Cerebellar cortex (tissue), 1 donor: ENCODE measurements around the gene ZGPAT.

Source experiments
- DNase-seq: peaks from one replicate; pipeline ENCODE4 v3.0.0-alpha.2; 2015; ENCODE audit warnings: low spot score

The ZGPAT gene

DNA sequence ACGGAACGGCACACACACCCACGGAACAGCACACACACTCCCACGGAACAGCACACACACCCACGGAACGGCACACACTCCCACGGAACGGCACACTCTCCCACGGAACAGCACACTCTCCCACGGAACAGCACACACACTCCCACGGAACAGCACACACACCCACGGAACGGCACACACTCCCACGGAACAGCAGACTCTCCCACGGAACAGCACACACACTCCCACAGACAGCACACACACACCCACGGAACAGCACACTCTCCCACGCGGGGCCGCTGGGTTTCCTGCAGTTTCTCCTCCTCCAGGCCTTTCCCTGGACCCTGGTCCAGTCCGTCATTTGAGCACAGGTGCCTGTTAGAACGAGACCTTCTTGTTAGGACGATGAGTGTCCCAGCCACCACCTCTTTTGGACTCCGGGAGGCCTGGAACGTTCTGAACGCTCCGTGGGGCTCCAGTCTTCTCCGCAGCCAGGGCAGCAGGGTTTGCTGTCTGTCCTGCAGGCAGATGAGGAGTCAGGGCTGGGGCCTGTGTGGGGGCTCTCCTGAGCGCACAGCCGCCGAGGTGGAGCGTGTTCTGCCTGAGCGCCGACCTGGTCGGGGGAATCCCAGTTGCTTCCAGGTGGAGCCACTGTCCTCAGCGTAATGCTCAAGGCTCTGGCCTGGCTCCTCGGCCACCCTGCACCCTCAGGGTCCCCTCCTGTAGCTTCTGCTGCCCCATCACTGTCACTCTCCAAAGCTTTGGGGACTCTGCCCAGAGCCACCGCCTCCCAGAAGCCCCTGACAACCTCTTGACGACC lies 29.0 kb upstream of the ZGPAT start:
- DNase-seq, result no peak

DNA sequence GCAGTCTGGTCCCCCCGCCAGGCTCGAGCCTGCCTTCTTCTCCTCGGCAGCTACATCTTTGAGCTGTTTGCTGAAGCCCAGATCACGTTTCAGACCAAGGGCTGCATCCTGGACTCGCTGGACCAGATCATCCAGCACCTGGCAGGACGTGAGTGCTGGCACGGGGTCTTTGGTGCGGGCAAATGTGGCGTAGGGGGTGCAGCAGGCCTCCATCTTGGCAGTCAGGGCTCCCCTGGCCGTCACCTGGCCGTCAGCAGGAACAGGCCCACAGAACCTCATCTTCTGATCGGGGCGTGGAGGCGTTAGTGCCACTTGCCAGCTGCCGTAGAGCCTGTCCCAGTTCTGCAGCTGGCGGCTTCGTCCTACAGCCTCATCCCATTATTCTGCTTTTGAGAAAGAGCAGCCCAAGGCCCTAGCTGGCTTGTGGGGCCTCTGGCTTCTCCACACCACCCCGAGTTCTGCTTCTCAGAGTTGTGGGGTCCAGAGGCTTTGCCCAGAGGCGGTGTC lies 28.0 kb upstream of the ZGPAT start:
- no peak for DNase-seq

DNA sequence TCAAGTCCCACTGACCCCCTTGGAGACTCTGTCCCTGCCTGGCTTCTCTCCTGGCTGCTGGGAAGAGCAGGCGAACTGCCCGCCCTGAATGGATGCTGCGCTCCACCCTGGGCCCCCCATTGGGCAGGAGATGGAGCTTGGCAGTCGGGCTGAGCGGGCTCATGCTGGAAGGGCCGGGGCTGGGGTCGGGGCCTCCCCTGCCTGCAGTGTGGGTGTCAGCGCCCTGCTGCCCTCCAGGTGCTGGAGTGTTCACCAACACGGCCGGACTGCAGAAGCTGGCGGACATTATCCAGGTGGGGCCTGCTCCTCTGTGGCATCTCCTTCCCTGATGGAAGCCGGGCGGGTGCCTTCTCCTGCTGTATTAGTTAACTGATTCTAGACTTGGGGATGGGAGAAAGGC lies 27.4 kb upstream of the ZGPAT start:
- no peak for DNase-seq

DNA sequence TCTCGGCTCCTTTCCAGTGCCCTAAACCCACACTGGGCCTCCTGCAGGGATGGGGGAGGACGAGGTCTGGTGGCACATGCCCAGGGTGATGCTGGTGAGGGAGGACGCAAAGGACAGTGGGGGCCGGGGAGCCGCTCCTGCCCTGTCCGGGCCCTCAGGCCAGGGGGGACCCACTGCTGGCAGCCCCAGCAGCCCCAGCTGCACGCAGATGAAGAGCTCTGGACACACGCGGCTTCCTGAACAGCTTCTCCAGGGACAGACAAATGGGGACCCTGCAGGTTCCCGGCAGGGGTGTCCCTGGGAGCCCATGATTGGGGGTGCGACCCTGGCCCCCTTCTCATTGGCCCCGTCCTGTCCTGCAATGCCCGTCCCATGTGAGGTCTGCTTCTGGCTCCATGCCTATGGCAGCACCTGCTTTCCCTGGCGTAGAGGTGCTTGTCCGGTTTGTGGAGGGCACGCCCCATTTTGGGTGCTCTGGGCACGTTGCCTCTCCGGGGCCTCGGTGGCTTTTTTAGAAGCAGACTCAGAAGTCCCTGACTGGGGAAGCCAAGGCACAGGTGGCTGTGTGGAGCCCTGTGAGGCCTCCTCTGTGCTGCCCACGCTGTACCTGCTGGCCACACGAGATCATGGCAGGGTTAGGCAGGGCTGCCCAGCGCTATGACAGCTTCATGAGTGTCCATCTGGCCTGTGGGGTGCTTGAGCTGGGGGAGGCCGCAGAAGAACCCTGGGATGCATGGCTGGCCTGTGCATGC lies 26.8 kb upstream of the ZGPAT start:
- no peak for DNase-seq

DNA sequence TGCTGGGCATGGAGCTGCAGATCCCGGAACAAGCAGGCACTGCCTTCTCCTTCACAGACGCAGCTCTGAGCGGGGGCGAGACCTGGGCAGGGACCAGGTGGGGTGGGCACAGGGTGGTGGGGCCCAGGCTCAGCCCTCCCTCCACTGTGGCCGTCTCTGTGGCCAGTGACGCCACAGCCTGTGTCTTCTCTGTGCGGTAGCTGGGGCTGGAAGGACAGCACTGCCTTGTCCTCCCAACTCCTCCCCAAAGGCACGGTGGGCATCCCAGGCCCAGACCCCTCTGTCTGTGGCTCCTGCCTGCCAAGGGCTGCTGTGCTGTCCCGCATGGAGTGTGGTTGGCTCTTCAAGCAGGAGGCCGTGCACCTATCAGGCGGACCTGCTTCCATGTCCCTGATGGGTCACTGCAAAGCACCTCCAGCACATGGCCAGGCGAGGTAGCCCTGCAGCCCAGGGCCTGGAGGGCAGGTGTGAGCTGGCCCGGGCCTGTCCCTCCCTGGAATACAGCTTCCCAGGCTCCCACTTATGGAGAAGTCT lies 26.2 kb upstream of the ZGPAT start:
- DNase-seq, result no peak

DNA sequence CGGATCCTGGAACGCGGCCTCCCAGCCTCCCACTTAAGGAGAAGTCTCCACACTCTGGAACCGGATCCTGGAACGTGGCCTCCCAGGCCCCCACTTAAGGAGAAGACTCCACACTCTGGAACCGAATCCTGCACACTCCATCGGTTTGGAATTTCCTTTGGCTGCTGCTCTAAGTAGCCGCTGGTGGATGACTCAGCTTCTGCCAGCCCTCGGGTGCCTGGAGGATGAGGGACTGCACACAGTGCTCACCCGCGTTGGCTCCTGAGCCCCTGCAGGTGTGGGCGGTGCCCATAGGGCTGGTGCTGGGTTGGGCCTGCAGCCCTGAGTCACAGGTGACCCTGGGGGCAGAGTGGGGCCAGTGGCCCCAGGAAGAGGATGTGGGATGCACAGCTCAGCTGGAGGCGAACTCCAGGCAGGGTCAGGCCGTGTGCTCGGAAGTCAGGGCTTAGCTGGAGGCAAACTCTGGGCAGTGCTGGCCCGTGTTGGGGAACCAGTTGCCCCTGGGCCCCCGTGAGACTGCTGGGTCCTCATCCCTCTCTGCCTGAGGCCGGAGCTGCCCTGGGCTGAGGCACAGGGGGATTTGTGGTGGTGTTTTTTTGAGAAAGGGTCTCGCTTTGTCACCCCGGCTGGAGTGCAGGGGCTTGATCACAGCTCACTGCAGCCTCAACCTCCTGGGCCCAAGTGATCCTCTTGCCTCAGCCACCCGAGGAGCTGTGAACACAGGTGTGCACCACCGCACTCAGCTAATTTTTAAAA lies 25.3 kb upstream of the ZGPAT start:
- no peak for DNase-seq

DNA sequence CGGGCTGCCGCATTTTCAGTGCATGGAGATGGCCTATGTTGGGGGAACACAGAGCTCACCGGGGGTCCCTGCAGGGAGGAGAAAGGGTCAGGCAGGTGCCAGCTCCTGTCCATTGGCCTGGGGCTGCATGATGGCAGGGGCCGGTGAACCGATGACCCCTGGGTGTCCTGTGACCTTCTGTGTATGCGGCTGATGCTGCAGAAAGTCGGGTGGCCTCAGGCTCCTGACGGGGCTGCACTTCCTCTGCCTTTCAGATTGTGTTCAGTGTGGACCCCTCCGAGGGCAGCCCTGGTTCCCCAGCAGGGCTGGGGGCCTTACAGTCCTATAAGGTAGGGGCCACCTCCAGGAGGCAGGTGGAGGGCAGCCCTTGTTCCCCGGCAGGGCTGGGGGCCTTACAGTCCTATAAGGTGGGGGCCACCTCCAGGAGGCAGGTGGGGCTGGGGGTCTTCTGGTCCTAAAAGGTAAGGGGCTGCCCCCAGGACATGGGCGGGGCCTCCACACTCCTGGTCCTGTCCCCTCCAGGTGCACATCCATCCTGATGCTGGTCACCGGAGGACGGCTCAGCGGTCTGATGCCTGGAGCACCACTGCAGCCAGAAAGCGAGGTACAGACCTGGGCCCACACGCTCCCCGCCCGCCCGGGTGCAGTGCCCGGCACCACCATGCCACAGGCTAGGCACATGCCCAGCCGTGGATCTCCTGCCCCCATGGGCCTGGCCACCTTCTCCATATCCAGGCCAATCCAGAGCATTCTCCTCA lies 22.4 kb upstream of the ZGPAT start:
- no peak for DNase-seq

DNA sequence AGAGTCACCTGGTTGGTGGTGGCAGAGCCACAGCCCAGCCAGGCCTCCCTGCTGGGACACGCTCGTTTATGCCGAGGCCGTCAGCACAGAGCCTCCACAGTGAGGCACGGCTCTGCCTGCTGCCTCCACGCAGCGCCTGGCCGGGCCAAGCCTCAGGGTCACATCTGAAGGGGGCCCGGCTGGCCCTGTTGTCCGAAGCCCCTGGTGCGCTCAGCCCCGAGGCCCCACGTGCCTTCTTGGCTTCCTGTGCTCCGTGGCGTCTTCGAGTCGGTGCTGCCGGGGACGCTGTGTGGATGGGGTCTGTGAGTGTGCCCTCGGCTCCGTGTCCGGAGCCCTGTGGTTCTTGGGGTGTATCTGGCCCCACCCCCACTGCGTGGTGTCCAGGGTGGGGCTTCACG lies 21.7 kb upstream of the ZGPAT start:
- no peak for DNase-seq

DNA sequence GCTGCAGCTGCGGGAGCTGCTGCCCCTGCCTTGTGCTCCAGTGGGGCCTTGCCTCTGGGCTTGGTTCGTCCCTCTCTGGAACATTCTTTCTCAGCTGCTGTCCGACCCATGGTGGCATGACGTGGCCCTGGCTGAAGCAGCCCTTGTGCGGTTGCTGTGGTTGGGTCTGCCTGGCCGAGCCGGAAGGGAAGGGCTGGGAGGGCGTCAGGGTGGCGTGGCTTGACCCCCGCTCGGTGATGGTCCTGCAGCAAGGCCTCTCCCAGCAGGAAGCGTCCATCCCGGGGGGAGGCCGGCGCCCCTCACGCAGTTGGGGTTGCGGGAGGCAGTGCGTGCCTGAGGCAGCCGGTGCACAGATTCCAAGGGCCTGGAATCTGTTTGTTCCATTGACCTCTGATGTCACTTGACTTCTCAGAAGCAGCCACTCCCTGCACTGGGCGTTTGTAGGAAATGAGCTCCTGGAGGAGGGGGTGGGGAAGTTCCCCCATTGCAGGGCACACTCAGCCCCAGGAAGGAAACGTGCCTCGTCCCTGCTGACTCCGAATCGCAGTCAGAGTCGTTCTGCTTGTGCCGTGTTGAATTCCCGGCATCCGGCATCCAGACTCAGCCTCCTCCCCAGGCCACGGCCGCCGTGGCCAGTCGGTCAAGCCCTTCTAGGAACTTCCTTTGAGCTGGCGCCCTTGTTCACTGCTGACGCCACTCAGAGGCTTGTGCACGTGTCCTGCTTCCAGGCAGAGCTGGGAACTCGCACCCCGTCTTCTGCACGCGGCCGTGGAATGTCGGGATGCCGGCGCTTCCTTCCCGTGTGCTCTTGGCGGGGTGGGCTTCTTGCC lies 21.1 kb upstream of the ZGPAT start:
- no peak for DNase-seq

DNA sequence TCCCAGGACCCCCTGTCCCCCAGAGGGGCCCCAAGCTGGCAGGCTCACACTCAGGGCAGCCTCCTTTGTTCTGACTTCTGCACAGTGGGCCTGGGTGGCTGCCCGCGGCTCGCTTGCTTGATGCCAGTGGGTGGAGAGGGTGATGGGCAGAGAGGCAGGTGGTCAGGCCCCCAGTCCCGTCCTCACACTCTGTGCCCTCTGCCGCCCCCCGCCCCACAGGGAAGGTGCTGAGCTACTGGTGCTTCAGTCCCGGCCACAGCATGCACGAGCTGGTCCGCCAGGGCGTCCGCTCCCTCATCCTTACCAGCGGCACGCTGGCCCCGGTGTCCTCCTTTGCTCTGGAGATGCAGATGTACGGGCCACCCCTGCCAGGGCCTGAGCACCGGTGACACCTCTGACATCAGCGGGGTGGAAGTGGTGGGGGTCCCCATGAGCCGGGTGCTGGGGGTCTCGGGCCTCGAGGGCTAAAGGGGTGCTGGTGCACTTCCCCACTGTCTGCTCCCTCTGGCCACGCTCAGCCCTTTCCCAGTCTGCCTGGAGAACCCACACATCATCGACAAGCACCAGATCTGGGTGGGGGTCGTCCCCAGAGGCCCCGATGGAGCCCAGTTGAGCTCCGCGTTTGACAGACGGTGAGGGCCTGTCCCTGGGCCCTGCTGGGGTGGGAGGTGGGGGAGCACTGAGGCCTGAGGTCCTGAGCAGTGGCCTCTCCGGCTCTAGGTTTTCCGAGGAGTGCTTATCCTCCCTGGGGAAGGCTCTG lies 20.2 kb upstream of the ZGPAT start:
- no peak for DNase-seq

DNA sequence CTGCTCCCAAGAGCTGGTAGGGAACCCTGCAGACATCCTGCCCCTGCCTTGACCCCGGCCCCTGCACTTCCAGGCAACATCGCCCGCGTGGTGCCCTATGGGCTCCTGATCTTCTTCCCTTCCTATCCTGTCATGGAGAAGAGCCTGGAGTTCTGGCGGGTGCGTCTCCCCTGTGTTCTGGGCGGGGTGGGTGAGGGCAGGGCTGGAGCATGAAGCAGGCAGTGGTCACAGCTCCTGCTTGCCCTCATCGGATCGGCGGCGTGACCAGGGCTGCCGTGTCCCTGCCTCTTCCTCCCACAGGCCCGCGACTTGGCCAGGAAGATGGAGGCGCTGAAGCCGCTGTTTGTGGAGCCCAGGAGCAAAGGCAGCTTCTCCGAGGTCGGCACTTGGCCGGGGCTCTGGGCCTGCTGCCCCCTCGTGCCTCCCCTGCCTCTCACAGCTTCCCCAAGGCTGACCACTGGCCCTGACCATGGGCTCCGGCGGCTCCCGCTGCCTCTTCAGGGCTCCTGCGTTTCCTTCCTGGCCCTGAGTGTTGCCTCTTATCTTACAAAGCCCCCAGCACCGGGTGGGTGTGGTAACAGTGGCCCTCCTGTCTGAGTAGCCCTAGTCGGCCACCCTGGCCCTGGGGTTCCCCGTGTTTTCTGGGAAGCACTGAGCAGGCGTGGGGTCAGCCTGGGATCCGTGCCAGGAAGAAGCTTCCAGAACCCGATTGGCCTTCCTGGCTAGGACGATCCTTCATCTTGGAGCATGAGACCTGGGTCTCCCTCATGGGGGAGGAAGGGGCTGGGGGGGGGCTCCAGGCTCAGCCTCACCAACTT lies 19.4 kb upstream of the ZGPAT start:
- no peak for DNase-seq

DNA sequence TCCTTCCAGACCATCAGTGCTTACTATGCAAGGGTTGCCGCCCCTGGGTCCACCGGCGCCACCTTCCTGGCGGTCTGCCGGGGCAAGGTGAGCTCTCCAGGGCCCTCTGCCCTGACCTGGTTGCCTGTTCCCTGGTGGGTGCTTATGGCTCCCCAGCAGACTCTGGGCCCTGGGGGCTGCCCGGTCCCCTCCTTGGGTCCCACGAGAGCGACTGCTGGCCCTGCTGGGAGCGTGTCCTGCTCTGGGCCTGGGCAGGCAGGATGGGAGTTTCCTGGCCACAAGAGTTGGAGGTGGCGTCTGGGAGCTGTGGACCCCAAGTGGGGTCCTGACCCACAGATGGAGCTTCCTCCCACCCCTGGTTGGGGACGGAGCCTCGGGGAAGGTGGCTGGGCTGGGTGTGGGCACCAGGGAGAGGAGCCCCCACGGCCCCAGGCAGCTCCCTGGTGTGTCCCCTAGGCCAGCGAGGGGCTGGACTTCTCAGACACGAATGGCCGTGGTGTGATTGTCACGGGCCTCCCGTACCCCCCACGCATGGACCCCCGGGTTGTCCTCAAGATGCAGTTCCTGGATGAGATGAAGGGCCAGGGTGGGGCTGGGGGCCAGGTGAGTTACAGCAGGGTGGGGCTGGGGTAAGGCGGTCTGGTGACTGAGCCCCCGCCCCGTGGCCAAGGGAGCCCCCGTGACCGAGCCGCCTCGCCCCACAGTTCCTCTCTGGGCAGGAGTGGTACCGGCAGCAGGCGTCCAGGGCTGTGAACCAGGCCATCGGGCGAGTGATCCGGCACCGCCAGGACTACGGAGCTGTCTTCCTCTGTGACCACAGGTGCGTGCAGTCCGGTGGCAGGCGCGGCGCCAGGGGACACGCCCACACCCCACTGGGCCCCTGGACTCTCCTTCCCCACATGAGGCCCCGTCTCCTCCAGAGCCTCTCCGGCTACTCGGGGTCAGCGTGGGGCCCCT lies 18.5 kb upstream of the ZGPAT start:
- DNase-seq, result no peak

DNA sequence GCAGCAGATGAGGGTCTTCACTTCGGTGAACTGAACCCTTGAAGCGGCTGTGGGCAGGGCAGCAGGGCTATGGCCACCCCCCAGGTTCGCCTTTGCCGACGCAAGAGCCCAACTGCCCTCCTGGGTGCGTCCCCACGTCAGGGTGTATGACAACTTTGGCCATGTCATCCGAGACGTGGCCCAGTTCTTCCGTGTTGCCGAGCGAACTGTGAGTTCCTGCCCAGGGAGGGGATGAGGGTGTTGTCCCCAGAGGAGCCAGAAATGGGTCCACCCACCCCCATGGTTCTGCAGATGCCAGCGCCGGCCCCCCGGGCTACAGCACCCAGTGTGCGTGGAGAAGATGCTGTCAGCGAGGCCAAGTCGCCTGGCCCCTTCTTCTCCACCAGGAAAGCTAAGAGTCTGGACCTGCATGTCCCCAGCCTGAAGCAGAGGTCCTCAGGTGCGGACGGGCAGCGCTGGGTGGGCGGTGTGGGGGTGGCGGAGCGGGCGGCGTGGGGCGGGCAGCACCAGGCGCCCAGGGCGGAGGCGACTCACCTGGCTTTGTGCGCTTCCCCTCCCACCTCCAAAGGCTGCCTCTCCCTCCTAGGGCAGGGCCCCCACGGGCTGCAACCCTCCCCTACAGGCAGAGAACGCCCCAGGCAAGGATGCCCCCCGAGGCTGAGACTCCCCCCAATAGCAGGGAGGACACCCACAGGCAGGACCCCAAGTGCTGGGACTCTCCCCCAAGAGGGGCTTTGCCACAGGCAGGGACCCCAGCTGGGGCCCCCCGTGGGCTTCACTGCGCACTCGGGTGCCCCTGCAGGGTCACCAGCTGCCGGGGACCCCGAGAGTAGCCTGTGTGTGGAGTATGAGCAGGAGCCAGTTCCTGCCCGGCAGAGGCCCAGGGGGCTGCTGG lies 17.6 kb upstream of the ZGPAT start:
- DNase-seq, result no peak

DNA sequence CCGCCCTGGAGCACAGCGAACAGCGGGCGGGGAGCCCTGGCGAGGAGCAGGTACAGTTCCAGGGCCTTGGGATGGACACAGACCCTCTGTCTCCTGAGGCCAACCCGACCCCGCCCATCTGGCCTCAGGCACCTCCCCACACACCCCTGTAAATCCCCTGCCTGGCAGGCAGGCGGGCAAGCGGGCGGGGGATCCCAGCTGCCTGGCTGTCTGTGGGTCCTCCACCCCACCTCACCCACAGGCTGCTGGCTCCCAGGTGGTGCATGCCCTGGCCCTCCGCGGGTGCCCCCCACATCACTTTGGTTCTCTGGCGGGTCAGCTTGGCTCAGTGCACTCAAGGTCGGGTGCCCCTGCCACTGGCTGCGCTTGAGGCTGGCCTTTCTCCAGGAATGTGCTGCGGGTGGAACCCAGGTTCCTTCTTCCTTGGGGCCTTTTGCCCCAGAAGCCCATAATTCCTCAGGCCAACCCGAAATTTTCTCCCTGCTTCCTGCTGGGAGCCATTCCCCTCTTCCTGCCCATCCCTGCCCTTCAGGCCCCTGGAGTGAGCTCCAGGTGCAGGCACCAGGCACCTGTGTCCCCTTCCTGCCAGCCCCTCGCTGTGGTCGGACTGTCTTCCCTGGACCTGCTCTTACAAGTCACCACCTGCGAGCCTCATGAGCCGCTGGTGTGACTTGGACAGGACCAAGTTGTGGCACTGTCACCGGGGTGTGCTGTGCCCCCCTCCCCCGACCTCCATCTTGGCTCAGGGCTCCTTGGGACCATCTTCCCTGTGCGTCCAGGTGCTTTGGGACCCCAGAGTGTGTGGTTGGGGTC lies 16.7 kb upstream of the ZGPAT start:
- no peak for DNase-seq

DNA sequence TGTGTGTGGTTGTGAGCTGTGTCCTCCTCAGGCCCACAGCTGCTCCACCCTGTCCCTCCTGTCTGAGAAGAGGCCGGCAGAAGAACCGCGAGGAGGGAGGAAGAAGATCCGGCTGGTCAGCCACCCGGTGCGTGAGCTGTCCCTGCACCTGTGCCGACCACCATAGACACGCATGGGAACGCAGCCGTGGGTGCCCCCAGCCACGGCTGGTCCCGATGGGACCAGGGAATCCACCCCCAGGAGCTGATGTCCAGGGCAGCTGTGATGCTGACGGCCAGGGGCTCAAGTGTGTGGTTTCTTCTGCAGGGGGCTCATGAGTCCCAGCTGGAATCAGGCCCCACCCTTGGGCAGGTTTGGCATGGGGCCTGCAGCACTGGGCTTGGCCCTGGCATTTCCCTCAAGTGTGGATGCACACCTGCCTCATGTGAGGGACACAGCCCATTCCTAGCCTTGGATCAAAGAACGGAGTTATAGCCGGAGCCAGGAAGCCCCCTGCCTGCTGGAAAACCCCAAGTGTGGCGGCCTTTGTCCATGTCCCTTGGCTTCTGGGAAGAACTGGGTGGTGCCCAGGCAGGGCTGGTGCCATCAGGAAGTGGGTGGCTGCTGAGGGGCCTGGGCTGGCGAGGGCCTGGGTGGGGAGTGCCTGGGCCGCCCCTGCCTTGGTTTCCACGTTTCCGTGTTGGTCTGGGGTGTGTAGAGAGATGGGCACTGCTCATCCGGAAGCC lies 16.0 kb upstream of the ZGPAT start:
- DNase-seq, result no peak
